SU-DHL-6 (cell line): ENCODE measurements around the gene CST11.

Experiments
- H2AFZ ChIP-seq: fragments of 200-600 bp; sonication (generic); 2 replicates; pipeline ENCODE4 v1.6.1; 2014; ENCODE audit warnings: low read depth, mild to moderate bottlenecking, moderate library complexity, mixed read lengths, antibody characterized with exemption, low read length; ENCODE audit not compliant: severe bottlenecking
- H3F3A ChIP-seq: fragments of 200-600 bp; shearing (Covaris generic); 2 replicates; pipeline ENCODE4 v1.6.0; 2016; ENCODE audit warnings: antibody characterized with exemption, mild to moderate bottlenecking; ENCODE audit not compliant: insufficient read depth
- H3K27ac ChIP-seq: fragments of 200-600 bp; sonication (generic); 2 replicates; pipeline ENCODE4 v1.5.1; 2016; ENCODE audit warnings: low read depth, mild to moderate bottlenecking, low read length, moderate library complexity, mixed read lengths
- H3K27me3 ChIP-seq: fragments of 200-600 bp; sonication (generic), shearing (Covaris generic); 2 replicates; pipeline ENCODE4 v1.6.0; 2014; ENCODE audit warnings: mild to moderate bottlenecking, low read length
- H3K36me3 ChIP-seq: fragments of 200-600 bp; sonication (generic); 2 replicates; pipeline ENCODE4 v1.6.1; 2014; ENCODE audit warnings: mild to moderate bottlenecking, low read length, mixed read lengths
- H3K4me2 ChIP-seq: fragments of 300-600, 200-600 bp; shearing (Covaris generic), sonication (generic); 2 replicates; pipeline ENCODE4 v1.6.0; 2014; ENCODE audit warnings: low read length, low read depth, mild to moderate bottlenecking; ENCODE audit not compliant: poor library complexity, severe bottlenecking
- H3K4me3 ChIP-seq: fragments of 200-600 bp; sonication (generic); 2 replicates; pipeline ENCODE4 v1.5.1; 2014; ENCODE audit warnings: antibody characterized with exemption, low read length, mild to moderate bottlenecking, mixed read lengths; ENCODE audit not compliant: insufficient read depth, poor library complexity, severe bottlenecking
- H3K79me2 ChIP-seq: fragments of 200-600 bp; sonication (generic); 2 replicates; pipeline ENCODE4 v1.6.1; 2014; ENCODE audit warnings: mild to moderate bottlenecking, low read length, moderate library complexity; ENCODE audit not compliant: insufficient read depth
- H3K9ac ChIP-seq: fragments of 200-600 bp; sonication (generic); 2 replicates; pipeline ENCODE4 v1.7.0; 2014; ENCODE audit warnings: mild to moderate bottlenecking, low read length
- H3K9me2 ChIP-seq: fragments of 200-600 bp; sonication (generic); replicated peaks from 2 replicates; pipeline ENCODE4 v1.6.1; 2014; ENCODE audit warnings: low read length; ENCODE audit not compliant: insufficient read depth
- H3K9me3 ChIP-seq: fragments of 200-600 bp; sonication (generic); 2 replicates; pipeline ENCODE4 v1.6.1; 2014; ENCODE audit warnings: low read length, mixed read lengths; ENCODE audit not compliant: insufficient read depth
- H4K20me1 ChIP-seq: fragments of 200-600 bp; sonication (generic); 2 replicates; pipeline ENCODE4 v1.6.1; 2014; ENCODE audit warnings: low read depth, mild to moderate bottlenecking, antibody characterized with exemption, low read length, moderate library complexity, mixed read lengths
- CTCF ChIP-seq: fragments of 200-600 bp; sonication (generic); IDR thresholded peaks from one replicate; pipeline ENCODE4 v1.5.1; 2017; ENCODE audit warnings: antibody characterized with exemption, mild to moderate bottlenecking, low read length, moderate library complexity; ENCODE audit not compliant: insufficient read depth, poor library complexity, severe bottlenecking
- EZH2phosphoT487 ChIP-seq: fragments of 200-600 bp; sonication (generic), shearing (Covaris generic); conservative IDR thresholded peaks from 2 replicates; pipeline ENCODE4 v1.6.1; 2018; ENCODE audit warnings: mild to moderate bottlenecking, antibody characterized with exemption, low read length, moderate library complexity, mixed read lengths

Gene CST11

DNA sequence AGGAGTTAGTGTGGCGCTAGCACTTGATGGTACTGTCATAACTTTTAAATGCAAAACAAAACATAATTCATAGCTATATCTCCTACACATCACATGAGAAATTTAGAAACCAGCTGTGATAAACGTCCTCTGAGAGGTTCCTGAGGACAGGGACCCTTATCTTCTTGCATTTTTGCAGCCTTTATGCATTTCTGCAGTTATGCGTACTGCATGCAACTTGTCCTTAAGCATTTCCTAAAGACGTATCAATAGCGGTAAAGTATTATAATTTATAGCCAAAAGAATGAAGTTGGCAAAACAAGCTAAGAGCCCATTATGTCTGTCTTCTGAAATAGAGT, 33.0 kb downstream of the CST11 start:
- Histone ChIP-seq H3K9me3 (no peaks in the 10 kb centered on the region), H3K9ac (peak overlapping the region; percentile 99), H3K4me2 (peak overlapping the region; percentile 80), H4K20me1 (peaks cover under 1% of the 10 kb centered on the region; the same call in 1 of the 2 replicates), H3K27ac (peak overlapping the region; percentile 41), H3K4me3 (peak overlapping the region; percentile 91), H3K36me3 (no peaks in the 10 kb centered on the region), H3F3A (peaks cover 5% of the 10 kb centered on the region; the same call in 1 of the 2 replicates), H3K9me2 (no peaks in the 10 kb centered on the region), H3K27me3 (no peaks in the 10 kb centered on the region), H2AFZ (no peak overlapping the region), H3K79me2 (peaks cover 56% of the 10 kb centered on the region)
- TF ChIP-seq EZH2phosphoT487 (no peak), CTCF (no peak)

DNA sequence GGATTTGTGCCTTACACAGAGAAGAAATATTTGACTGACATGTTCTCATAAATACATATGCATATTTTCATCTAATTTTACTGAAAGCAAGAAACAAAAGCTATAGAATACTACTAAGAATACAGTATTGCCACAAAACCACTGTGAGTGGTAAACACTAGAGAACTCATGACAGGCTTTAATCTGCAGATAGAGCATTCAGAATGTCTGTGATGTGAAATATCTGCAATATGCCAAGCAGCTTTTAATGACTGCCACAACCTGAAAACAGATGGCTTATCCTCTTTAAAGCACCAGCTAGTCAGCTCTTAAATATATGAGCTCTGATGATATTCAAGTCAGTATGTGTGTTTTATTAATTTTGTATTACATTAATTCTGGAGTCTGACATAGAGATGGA, 34.8 kb downstream of the CST11 start:
- H3K9me2 ChIP-seq: no peaks in the 10 kb centered on the region
- H3K9ac ChIP-seq: no peak overlapping the region
- H3F3A ChIP-seq: peaks cover 5% of the 10 kb centered on the region; the same call in 1 of the 2 replicates
- H3K4me3 ChIP-seq: no peak overlapping the region
- no peak for TF ChIP-seq CTCF
- no peak for TF ChIP-seq EZH2phosphoT487
- H3K27me3 ChIP-seq: no peaks in the 10 kb centered on the region
- H3K36me3 ChIP-seq: no peaks in the 10 kb centered on the region
- H4K20me1 ChIP-seq: peaks cover 13% of the 10 kb centered on the region; the same call in 1 of the 2 replicates
- no peak overlapping the region for H3K27ac ChIP-seq
- H3K79me2 ChIP-seq: peaks cover 72% of the 10 kb centered on the region
- H2AFZ ChIP-seq: no peak overlapping the region
- H3K9me3 ChIP-seq: no peaks in the 10 kb centered on the region
- no peak overlapping the region for H3K4me2 ChIP-seq

DNA sequence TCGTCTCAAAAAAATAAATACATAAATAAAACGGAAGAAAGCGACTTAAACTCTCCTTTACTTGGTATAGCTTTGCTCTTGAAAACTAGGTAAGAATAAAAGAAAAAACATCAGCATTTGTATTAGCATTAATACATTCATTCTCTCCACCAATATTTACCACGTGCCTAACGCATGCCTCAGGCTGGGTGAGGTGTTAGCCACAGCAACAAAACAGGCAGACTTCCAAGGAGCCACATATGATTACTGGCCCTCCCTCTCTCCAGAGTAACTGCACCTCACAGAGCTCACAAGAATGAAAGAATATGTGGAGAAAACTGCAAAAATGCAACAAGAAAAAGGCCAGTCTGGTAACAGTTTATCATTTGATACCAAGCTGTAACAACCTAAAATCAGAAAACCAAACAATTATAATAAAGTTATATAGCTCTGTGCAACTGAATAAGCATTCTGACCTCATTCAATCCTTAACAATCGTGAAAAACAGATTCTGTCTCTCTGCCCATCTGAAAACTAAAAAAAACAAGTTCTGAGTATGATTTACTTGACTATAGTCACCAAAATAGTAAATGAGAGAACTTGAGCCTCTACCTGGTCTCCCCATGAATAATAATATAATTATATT, 36.6 kb downstream of the CST11 start:
- H4K20me1 ChIP-seq: peaks cover 13% of the 10 kb centered on the region; the same call in 1 of the 2 replicates
- no peak overlapping the region for H3K4me2 ChIP-seq
- no peaks in the 10 kb centered on the region for H3K36me3 ChIP-seq
- no peaks in the 10 kb centered on the region for H3F3A ChIP-seq
- TF ChIP-seq EZH2phosphoT487 (no peak), CTCF (no peak)
- peaks cover 87% of the 10 kb centered on the region for H3K79me2 ChIP-seq
- H3K9me2 ChIP-seq: no peaks in the 10 kb centered on the region
- H3K27ac ChIP-seq: no peak overlapping the region
- H3K9ac ChIP-seq: no peak overlapping the region
- H3K9me3 ChIP-seq: no peaks in the 10 kb centered on the region
- H3K27me3 ChIP-seq: no peaks in the 10 kb centered on the region
- no peak overlapping the region for H3K4me3 ChIP-seq
- H2AFZ ChIP-seq: no peak overlapping the region
